GM12872 (cell line): ENCODE data around the gene FBXW4.

Source experiments
- CTCF ChIP-seq: IDR thresholded peaks from 3 replicates; pipeline ENCODE4 v1.5.1; 2011; ENCODE audit warnings: low read depth, mild to moderate bottlenecking, low read length, moderate library complexity; ENCODE audit not compliant: insufficient read depth

Gene FBXW4

GRCh38 chr10:101585841-101586240 lies 109.1 kb downstream of the FBXW4 start:
- no peak for TF ChIP-seq CTCF

- TF ChIP-seq CTCF, result no peak
These were observed 114.2 kb downstream of the FBXW4 start for GRCh38 chr10:101580486-101581399.

- no peak for TF ChIP-seq CTCF
These were observed 115.5 kb downstream of the FBXW4 start for GRCh38 chr10:101579516-101579870.

- TF ChIP-seq CTCF, result no peak
These were observed 116.0 kb downstream of the FBXW4 start for GRCh38 chr10:101578803-101579515.

GRCh38 chr10:101578192-101578591 lies 116.8 kb downstream of the FBXW4 start:
- no peak for TF ChIP-seq CTCF

GRCh38 chr10:101577121-101577871 lies 117.7 kb downstream of the FBXW4 start:
- TF ChIP-seq CTCF, result no peak
